HL-60 (cell line): Measurements from ENCODE around the gene UBE2D4.

Experiments used
- POLR2AphosphoS5 ChIP-seq: IDR thresholded peaks from 2 replicates; pipeline ENCODE4 v1.6.1; 2012; ENCODE audit warnings: low read depth
- SPI1 ChIP-seq: IDR thresholded peaks from 2 replicates; pipeline ENCODE4 v1.6.1; 2012; ENCODE audit warnings: low read depth, mild to moderate bottlenecking, borderline replicate concordance
- TF ChIP-seq, protein P1 (sequence below): IDR thresholded peaks from one replicate; pipeline ENCODE4 v1.5.1; 2011; ENCODE audit warnings: low read length, control low read depth, inconsistent platforms; ENCODE audit not compliant: insufficient read depth
- TF ChIP-seq, protein P2 (sequence below): IDR thresholded peaks from 2 replicates; pipeline ENCODE4 v1.6.1; 2012; ENCODE audit warnings: low read depth; ENCODE audit not compliant: insufficient replicate concordance

DNA sequence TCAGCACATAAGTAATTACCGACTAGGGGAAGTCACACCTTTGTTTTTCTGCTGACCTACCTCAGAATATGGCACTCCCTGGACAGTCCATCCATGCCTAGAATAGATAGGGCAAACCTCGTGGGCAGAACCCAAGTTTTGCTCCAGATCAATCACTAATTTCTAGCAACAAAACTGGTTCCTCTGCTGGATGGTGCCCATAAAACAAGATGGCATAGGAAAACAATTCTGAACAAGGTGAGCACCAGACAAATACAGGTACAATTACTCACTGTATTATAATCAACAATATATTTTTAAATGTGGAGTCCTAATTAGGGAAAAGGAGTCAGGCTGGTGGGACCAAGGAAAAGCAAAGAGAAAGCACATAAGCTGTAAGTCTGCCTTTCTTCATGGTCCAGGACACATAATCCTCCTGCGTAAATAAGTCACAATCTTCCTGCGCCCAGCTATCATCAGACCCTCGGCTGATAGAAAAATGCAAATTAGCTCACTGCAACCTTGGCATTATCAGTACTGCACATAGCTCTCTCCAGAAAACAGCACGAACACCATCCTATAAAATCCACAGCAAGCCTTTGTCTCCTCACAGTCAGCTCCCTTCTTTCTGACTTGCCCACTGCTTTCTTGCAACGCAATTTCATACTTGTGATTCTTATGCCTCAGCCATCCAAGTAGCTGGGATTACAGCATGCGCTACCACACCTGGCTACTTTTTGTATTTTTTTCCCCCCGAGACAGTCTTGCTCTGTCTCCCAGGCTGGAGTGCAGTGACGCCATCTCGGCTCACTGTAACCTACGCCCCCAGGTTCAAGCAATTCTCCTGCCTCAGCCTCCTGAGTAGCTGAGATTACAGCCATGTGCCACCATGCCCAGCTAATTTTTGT lies 34.9 kb upstream of the UBE2D4 start:
- TF ChIP-seq, protein P1, sequence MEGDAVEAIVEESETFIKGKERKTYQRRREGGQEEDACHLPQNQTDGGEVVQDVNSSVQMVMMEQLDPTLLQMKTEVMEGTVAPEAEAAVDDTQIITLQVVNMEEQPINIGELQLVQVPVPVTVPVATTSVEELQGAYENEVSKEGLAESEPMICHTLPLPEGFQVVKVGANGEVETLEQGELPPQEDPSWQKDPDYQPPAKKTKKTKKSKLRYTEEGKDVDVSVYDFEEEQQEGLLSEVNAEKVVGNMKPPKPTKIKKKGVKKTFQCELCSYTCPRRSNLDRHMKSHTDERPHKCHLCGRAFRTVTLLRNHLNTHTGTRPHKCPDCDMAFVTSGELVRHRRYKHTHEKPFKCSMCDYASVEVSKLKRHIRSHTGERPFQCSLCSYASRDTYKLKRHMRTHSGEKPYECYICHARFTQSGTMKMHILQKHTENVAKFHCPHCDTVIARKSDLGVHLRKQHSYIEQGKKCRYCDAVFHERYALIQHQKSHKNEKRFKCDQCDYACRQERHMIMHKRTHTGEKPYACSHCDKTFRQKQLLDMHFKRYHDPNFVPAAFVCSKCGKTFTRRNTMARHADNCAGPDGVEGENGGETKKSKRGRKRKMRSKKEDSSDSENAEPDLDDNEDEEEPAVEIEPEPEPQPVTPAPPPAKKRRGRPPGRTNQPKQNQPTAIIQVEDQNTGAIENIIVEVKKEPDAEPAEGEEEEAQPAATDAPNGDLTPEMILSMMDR: no peak
- TF ChIP-seq POLR2AphosphoS5 (no peak), SPI1 (no peak)
- TF ChIP-seq, protein P2, sequence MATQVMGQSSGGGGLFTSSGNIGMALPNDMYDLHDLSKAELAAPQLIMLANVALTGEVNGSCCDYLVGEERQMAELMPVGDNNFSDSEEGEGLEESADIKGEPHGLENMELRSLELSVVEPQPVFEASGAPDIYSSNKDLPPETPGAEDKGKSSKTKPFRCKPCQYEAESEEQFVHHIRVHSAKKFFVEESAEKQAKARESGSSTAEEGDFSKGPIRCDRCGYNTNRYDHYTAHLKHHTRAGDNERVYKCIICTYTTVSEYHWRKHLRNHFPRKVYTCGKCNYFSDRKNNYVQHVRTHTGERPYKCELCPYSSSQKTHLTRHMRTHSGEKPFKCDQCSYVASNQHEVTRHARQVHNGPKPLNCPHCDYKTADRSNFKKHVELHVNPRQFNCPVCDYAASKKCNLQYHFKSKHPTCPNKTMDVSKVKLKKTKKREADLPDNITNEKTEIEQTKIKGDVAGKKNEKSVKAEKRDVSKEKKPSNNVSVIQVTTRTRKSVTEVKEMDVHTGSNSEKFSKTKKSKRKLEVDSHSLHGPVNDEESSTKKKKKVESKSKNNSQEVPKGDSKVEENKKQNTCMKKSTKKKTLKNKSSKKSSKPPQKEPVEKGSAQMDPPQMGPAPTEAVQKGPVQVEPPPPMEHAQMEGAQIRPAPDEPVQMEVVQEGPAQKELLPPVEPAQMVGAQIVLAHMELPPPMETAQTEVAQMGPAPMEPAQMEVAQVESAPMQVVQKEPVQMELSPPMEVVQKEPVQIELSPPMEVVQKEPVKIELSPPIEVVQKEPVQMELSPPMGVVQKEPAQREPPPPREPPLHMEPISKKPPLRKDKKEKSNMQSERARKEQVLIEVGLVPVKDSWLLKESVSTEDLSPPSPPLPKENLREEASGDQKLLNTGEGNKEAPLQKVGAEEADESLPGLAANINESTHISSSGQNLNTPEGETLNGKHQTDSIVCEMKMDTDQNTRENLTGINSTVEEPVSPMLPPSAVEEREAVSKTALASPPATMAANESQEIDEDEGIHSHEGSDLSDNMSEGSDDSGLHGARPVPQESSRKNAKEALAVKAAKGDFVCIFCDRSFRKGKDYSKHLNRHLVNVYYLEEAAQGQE: no peak
